Stimulated activated CD8-positive, alpha-beta memory T cell treated with anti-CD3 and anti-CD28 coated beads, Interleukin-12 subunit alpha, Interleukin-12 subunit beta, amount 100 ng/mL, for 24 hours (primary cell): ENCODE measurements around the gene SEC14L1.

Experiments
- DNase-seq: peaks from one replicate; pipeline ENCODE4 v3.0.0-alpha.2; 2020; ENCODE audit errors: extremely low read depth

The SEC14L1 gene

GRCh38 chr17:77191244-77191643 is 50.5 kb downstream of the SEC14L1 start:
- DNase-seq: no peak

GRCh38 chr17:77193653-77194052 is 52.9 kb downstream of the SEC14L1 start:
- DNase-seq: no peak

- DNase-seq: no peak
Measured at GRCh38 chr17:77194179-77194578, 53.4 kb downstream of the SEC14L1 start.

GRCh38 chr17:77196251-77196650 is 55.5 kb downstream of the SEC14L1 start:
- no peak for DNase-seq

GRCh38 chr17:77197115-77197514 is 56.3 kb downstream of the SEC14L1 start:
- no peak for DNase-seq

- DNase-seq: no peak
Measured at GRCh38 chr17:77200711-77201110, 59.9 kb downstream of the SEC14L1 start.

GRCh38 chr17:77203436-77203835 is 62.7 kb downstream of the SEC14L1 start:
- DNase-seq: no peak

GRCh38 chr17:77203846-77204245 is 63.1 kb downstream of the SEC14L1 start:
- no peak for DNase-seq

- DNase-seq: no peak
Measured at GRCh38 chr17:77204536-77204935, 63.8 kb downstream of the SEC14L1 start.

GRCh38 chr17:77205396-77206125 is 64.8 kb downstream of the SEC14L1 start:
- no peak for DNase-seq

GRCh38 chr17:77206158-77206956 is 65.6 kb downstream of the SEC14L1 start:
- DNase-seq: no peak

- no peak for DNase-seq
Measured at GRCh38 chr17:77207689-77208216, 67.0 kb downstream of the SEC14L1 start.

- DNase-seq: no peak
Measured at GRCh38 chr17:77208217-77208808, 67.5 kb downstream of the SEC14L1 start.

- no peak for DNase-seq
Measured at GRCh38 chr17:77208856-77209255, 68.1 kb downstream of the SEC14L1 start.

- no peak for DNase-seq
Measured at GRCh38 chr17:77209330-77209748, 68.6 kb downstream of the SEC14L1 start.

- DNase-seq: no peak
Measured at GRCh38 chr17:77210331-77210730, 69.6 kb downstream of the SEC14L1 start.

GRCh38 chr17:77210946-77211541 is 70.3 kb downstream of the SEC14L1 start:
- no peak for DNase-seq

- no peak for DNase-seq
Measured at GRCh38 chr17:77211681-77212080, 70.9 kb downstream of the SEC14L1 start.

GRCh38 chr17:77212081-77212832 is 71.5 kb downstream of the SEC14L1 start:
- no peak for DNase-seq

- DNase-seq: no peak
Measured at GRCh38 chr17:77212833-77213777, 72.3 kb downstream of the SEC14L1 start.
